Activated naive CD4-positive, alpha-beta T cell treated with anti-CD3 and anti-CD28 coated beads, Interleukin-2, amount 50 U/mL, for 24 hours (primary cell): Measurements from ENCODE around the gene CRYL1.

Experiments
- H3K27ac Mint-ChIP-seq: one replicate; pipeline ENCODE4 v1.8.0; 2021; ENCODE audit warnings: mild to moderate bottlenecking, mixed read lengths
- H3K27me3 Mint-ChIP-seq: one replicate; pipeline ENCODE4 v1.8.0; 2021; ENCODE audit warnings: mixed read lengths
- H3K36me3 Mint-ChIP-seq: one replicate; pipeline ENCODE4 v1.8.0; 2021; ENCODE audit warnings: mixed read lengths
- H3K4me1 Mint-ChIP-seq: one replicate; pipeline ENCODE4 v1.8.0; 2021; ENCODE audit warnings: mixed read lengths
- H3K4me3 Mint-ChIP-seq: one replicate; pipeline ENCODE4 v1.8.0; 2021; ENCODE audit warnings: mild to moderate bottlenecking, mixed read lengths
- H3K9me3 Mint-ChIP-seq: one replicate; pipeline ENCODE4 v1.8.0; 2021; ENCODE audit warnings: mixed read lengths

CRYL1 gene

DNA sequence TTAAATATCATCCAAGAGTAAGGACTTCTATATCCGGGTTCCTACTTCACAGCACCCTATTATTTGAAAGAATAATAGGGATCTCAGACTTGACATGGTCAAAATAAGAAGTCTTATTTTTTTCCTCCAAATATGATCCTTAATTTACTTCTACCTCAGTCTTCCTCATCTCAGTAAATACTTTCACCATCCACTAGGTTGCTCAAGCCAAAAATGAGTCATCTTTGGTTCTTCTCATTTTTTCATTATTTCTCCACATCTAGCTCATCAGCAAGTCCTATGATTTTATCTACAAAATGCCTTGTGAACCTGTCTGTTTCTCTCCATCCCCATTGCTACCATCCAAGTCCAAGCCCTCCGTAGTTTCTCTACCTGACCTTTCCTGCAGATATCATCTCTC is 171.7 kb downstream of the CRYL1 start:
- Mint-ChIP-seq H3K36me3 (peaks cover 1% of the 10 kb centered on the region), H3K4me1 (no peaks in the 10 kb centered on the region), H3K27me3 (no peaks in the 10 kb centered on the region), H3K9me3 (no peaks in the 10 kb centered on the region), H3K27ac (no peak overlapping the region), H3K4me3 (no peak overlapping the region)
